Duodenal mucosa (tissue), 2 donors: ENCODE data around the gene CFAP119.

Experiments
- H3K27ac ChIP-seq: one replicate; pipeline ENCODE4 v1.7.0; 2013; ENCODE audit warnings: low read depth, low read length
- H3K27me3 ChIP-seq, 2 donors: one replicate each; pipeline ENCODE4 v1.7.0; 2013; ENCODE audit warnings: low read length in 2 of 2, control low read depth in 1 of 2; ENCODE audit not compliant: insufficient read depth in 2 of 2, control insufficient read depth in 1 of 2
- H3K36me3 ChIP-seq, 2 donors: one replicate each; pipeline ENCODE4 v1.7.0; 2013; ENCODE audit warnings: low read length in 2 of 2, control low read depth in 1 of 2; ENCODE audit not compliant: insufficient read depth in 2 of 2, control insufficient read depth in 1 of 2
- H3K4me1 ChIP-seq, 2 donors: one replicate each; pipeline ENCODE4 v1.7.0; 2013; ENCODE audit warnings: low read length in 2 of 2, control low read depth in 1 of 2; ENCODE audit not compliant: insufficient read depth in 2 of 2, control insufficient read depth in 1 of 2
- H3K4me3 ChIP-seq, 2 donors: one replicate each; pipeline ENCODE4 v1.7.0; 2013; ENCODE audit warnings: low read length in 2 of 2, low read depth in 1 of 2
- H3K9ac ChIP-seq, 2 donors: one replicate each; pipeline ENCODE4 v1.7.0; 2013; ENCODE audit warnings: low read length in 2 of 2, low read depth in 1 of 2
- H3K9me3 ChIP-seq, 2 donors: one replicate each; pipeline ENCODE4 v1.7.0; 2013; ENCODE audit warnings: low read length in 2 of 2, control low read depth in 1 of 2; ENCODE audit not compliant: control insufficient read depth in 1 of 2

CFAP119 gene

DNA sequence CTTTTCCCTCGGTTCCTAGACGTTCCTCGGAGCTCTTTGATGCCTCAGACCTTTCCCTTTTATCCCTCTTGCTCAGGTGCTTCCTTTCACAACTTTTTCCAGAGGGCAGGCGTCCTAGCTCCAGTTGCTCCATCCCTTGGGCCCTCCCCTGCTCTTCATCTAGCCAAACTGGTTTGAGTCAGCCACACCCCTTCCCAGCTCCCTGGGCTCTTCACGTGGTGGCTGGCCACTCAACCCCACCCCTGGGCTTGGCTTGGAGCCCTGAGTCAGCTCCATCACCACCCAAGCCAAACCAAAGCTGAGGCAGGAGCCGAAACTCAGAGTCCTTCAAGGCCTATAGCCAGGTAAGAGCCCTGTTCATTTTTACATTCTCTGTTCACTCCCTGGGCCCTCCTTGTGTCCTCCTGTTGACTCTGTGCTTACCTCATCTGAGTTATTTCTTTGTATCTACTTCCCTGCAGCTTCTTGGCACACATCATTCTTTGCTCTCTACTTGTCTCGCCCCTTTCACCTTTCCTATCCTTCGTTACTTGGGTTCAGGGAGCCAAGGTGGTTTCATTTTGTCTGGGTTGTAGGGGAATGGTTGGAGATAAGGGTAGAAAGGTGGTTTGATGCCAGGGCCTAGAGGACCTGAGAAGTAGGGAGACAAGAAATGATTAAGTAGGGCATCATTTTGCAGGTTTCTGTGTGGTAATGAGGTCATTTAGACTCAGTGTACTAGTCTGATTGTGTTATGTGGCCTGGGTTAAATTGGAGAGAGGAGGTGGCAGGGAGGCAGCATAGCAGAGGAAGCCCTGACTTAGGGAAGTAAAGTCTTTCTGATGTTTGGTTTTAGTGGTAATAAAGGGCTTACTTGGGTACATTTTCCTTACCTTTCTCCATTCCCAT is 21.3 kb downstream of the CFAP119 start:
- peaks cover 29 to 35% of the 10 kb centered on the region in 2 donors for H3K4me1 ChIP-seq
- H3K27ac ChIP-seq, result peak overlapping the region; percentile 40
- H3K9me3 ChIP-seq, result no peaks in the 10 kb centered on the region
- peak overlapping the region in 1 of 2 donors; percentile 16 for H3K4me3 ChIP-seq
- H3K9ac ChIP-seq, result peak overlapping the region; percentile 15 to 31
- peaks cover 32 to 67% of the 10 kb centered on the region in 2 donors for H3K36me3 ChIP-seq
- no peaks in the 10 kb centered on the region for H3K27me3 ChIP-seq

DNA sequence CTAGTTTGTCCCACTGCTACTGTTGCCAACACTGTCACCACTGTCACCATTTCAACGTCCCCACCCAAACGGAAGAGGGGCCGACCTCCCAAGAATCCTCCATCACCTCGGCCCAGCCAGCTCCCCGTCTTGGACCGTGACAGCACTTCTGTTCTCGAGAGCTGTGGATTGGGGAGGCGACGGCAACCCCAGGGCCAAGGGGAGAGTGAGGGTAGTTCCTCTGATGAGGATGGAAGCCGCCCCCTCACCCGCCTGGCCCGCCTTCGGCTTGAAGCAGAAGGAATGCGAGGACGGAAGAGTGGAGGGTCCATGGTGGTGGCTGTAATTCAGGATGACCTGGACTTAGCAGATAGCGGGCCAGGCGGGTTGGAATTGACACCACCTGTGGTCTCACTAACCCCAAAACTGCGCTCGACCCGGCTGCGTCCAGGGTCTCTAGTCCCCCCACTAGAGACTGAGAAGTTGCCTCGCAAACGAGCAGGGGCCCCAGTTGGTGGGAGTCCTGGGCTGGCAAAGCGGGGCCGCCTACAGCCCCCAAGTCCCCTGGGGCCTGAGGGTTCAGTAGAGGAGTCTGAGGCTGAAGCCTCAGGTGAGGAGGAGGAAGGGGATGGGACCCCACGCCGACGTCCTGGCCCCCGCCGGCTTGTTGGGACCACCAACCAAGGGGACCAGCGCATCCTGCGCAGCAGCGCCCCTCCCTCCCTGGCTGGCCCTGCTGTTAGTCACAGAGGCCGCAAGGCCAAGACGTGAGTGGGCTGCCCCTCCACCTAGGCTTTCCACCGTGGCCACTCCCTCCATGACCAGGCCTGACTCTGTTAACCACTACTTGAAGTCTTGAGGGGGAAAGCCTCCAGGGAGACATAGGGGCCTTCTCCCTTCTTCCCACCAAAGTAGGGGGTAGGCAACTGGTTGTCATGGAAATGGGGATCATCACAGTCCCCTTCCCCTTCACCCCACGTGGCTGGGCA is 22.6 kb downstream of the CFAP119 start:
- H3K36me3 ChIP-seq, result peaks cover 40 to 65% of the 10 kb centered on the region in 2 donors
- no peaks in the 10 kb centered on the region for H3K27me3 ChIP-seq
- H3K9ac ChIP-seq, result no peak overlapping the region
- no peak overlapping the region for H3K4me3 ChIP-seq
- no peak overlapping the region for H3K27ac ChIP-seq
- no peaks in the 10 kb centered on the region for H3K9me3 ChIP-seq
- peaks cover 29% of the 10 kb centered on the region in 2 donors for H3K4me1 ChIP-seq

DNA sequence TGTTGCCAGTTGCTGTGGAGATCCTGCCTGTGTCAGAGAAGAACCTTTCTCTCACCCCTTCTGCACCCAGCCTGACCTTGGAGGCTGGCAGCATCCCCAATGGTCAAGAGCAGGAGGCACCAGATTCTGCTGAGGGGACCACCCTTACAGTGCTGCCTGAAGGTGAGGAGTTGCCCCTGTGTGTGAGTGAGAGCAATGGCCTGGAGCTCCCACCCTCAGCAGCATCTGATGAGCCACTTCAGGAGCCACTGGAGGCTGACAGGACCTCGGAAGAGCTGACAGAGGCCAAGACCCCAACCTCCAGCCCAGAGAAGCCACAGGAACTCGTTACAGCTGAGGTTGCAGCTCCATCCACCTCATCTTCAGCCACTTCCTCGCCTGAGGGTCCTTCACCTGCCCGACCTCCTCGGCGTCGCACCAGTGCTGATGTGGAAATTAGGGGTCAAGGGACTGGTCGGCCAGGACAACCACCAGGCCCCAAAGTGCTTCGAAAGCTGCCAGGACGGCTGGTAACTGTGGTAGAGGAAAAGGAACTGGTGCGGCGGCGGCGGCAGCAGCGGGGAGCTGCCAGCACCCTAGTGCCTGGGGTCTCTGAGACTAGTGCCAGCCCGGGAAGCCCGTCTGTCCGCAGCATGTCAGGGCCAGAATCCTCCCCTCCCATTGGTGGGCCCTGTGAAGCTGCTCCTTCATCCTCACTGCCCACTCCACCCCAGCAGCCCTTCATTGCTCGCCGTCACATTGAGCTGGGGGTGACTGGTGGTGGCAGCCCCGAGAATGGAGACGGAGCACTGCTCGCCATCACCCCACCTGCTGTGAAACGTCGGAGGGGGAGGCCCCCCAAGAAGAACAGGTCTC is 23.8 kb downstream of the CFAP119 start:
- H3K9me3 ChIP-seq, result no peaks in the 10 kb centered on the region
- no peak overlapping the region for H3K27ac ChIP-seq
- H3K27me3 ChIP-seq, result no peaks in the 10 kb centered on the region
- H3K4me3 ChIP-seq, result no peak overlapping the region
- H3K36me3 ChIP-seq, result peaks cover 42 to 70% of the 10 kb centered on the region in 2 donors
- H3K9ac ChIP-seq, result no peak overlapping the region
- H3K4me1 ChIP-seq, result peaks cover 29% of the 10 kb centered on the region in 2 donors

DNA sequence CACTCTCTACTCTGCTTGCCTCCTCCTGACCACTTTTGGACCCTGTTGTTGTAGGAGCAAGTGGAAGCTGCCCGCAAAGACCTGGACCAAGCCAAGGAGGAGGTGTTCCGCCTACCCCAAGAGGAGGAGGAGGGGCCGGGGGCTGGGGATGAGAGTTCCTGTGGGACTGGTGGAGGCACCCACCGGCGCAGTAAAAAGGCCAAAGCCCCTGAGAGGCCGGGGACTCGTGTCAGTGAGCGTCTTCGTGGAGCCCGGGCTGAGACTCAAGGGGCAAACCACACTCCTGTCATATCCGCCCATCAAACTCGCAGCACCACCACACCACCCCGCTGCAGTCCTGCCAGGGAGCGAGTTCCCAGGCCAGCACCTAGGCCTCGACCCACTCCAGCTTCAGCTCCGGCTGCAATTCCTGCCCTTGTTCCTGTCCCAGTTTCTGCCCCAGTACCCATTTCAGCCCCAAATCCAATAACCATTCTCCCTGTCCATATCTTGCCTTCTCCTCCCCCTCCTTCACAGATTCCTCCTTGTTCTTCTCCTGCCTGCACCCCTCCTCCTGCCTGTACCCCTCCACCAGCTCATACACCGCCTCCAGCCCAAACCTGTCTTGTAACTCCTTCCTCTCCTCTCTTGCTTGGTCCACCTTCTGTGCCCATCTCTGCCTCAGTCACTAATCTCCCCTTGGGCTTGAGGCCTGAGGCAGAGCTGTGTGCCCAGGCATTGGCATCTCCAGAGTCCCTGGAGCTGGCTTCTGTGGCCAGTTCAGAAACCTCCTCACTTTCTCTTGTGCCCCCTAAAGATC is 24.7 kb downstream of the CFAP119 start:
- H3K27me3 ChIP-seq, result no peaks in the 10 kb centered on the region

DNA sequence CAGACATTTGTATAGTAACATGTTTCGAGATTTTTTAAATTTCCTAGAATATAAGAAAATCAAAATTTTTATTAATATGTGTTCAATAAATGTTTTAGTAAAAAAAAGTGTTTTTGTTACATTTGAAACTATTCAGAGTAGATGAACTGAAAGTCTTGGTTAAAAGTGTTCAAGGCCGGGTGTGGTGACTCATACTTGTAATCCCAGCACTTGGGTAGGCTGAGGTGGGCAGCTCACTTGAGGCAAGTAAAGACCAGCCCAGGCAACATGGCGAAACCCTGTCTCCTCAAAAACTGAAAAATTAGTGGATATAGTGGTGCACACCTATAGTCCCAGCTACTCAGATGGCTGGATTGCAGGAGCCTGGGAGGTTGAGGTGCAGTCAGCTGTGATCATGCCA is 30.5 kb downstream of the CFAP119 start:
- Histone ChIP-seq H3K4me3 (no peak overlapping the region), H3K9me3 (no peaks in the 10 kb centered on the region), H3K4me1 (peaks cover 14 to 17% of the 10 kb centered on the region in 2 donors), H3K36me3 (peaks cover 41 to 68% of the 10 kb centered on the region in 2 donors), H3K27me3 (no peaks in the 10 kb centered on the region), H3K27ac (no peak overlapping the region), H3K9ac (no peak overlapping the region)

More for the DNA sequence above, 24.7 kb downstream of the CFAP119 start:
- peaks cover 44 to 76% of the 10 kb centered on the region in 2 donors for H3K36me3 ChIP-seq
- H3K4me3 ChIP-seq, result no peak overlapping the region
- H3K4me1 ChIP-seq, result peaks cover 29% of the 10 kb centered on the region in 2 donors
- no peak overlapping the region for H3K9ac ChIP-seq
- no peaks in the 10 kb centered on the region for H3K9me3 ChIP-seq
- no peak overlapping the region for H3K27ac ChIP-seq

DNA sequence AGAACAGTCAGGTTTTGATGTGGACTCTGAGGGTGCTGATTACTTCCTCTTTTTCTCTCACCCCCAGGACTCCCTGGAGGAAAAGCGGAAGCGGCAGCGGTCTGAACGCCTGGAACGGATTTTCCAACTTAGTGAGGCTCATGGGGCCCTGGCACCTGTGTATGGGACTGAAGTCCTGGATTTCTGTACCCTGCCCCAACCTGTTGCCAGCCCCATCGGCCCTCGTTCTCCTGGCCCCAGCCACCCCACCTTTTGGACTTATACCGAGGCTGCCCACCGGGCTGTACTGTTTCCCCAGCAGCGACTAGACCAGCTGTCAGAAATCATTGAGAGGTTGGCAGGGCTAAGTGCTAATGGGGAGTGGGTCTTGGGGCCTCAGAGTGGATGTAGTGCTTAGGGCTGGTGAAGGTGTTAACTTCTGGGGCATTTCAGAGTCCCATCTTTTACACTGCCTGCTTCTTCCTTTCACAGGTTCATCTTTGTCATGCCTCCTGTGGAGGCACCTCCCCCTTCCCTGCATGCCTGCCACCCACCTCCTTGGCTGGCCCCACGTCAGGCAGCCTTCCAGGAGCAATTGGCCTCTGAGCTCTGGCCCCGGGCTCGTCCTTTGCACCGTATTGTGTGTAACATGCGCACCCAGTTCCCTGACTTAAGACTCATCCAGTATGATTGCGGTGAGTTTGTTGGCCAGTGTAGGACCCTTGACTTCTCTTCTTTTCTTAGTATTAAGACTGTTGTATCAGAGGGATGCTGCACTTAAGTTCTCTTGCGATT is 32.8 kb downstream of the CFAP119 start:
- peaks cover 26 to 32% of the 10 kb centered on the region in 2 donors for H3K4me1 ChIP-seq
- H3K9ac ChIP-seq, result no peak overlapping the region
- H3K9me3 ChIP-seq, result no peaks in the 10 kb centered on the region
- H3K27ac ChIP-seq, result no peak overlapping the region
- H3K4me3 ChIP-seq, result no peak overlapping the region
- peaks cover 37 to 64% of the 10 kb centered on the region in 2 donors for H3K36me3 ChIP-seq
- no peaks in the 10 kb centered on the region for H3K27me3 ChIP-seq

DNA sequence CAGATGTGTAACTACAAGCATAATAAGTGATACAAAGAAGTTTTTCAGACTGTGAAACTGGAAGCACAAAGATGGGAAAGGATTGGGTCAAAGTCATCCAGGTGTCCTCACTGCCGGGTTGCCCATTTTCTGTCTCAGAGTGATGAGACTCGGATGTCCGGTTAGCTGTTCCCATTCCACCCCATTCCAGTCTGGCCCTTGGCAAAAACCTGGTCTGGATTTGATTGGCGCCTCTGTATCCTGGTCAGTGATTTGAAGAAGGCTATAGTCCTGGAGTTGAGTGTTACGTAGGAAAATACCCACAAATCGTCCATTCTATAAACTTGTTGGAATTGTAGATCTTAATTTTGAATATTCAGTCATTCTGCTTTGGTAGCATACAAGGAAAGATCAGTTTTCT is 33.5 kb downstream of the CFAP119 start:
- H3K27ac ChIP-seq, result no peak overlapping the region
- H3K4me3 ChIP-seq, result no peak overlapping the region
- H3K4me1 ChIP-seq, result peaks cover 26 to 32% of the 10 kb centered on the region in 2 donors
- peaks cover 39 to 64% of the 10 kb centered on the region in 2 donors for H3K36me3 ChIP-seq
- no peaks in the 10 kb centered on the region for H3K9me3 ChIP-seq
- H3K27me3 ChIP-seq, result no peaks in the 10 kb centered on the region
- peak overlapping the region in 1 of 2 donors; percentile 10 for H3K9ac ChIP-seq

DNA sequence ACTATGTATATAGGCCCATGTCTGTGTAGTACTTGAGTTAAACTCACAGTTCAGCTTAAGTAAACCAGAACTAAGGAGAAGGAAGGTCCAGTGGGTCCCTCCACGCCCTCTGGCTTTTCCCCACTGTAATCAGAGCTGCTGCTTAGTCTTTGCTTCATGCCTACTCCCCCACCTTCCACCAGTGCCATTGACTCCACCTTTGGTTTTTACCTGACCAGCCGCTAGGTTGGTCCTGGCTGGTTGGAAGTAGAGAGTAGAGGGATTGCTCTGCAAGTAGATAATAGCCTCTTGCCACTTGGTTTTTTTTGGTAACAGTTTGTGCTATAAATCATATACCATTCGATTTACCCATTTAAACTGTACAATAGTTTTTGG is 36.5 kb downstream of the CFAP119 start:
- H3K4me1 ChIP-seq, result peaks cover 26 to 32% of the 10 kb centered on the region in 2 donors
- no peak overlapping the region for H3K9ac ChIP-seq
- no peak overlapping the region for H3K4me3 ChIP-seq
- H3K27me3 ChIP-seq, result no peaks in the 10 kb centered on the region
- H3K9me3 ChIP-seq, result no peaks in the 10 kb centered on the region
- no peak overlapping the region for H3K27ac ChIP-seq
- peaks cover 60 to 73% of the 10 kb centered on the region in 2 donors for H3K36me3 ChIP-seq
